OCI-LY1 (cell line): ENCODE results near the gene OXNAD1.

Experiments used
- H2AFZ ChIP-seq: fragments of 200-600 bp; sonication (generic), shearing (Covaris generic); 2 replicates; pipeline ENCODE4 v1.6.0; 2014; ENCODE audit warnings: antibody characterized with exemption, mild to moderate bottlenecking, low read length
- H3F3A ChIP-seq: fragments of 200-600 bp; sonication (generic), shearing (Covaris generic); 2 replicates; pipeline ENCODE4 v1.6.0; 2014; ENCODE audit warnings: mild to moderate bottlenecking, antibody characterized with exemption, low read length, moderate library complexity; ENCODE audit not compliant: insufficient read depth
- H3K27ac ChIP-seq: fragments of 200-600 bp; sonication (generic); 2 replicates; pipeline ENCODE4 v1.5.1; 2014; ENCODE audit warnings: low read length, mixed run types, mild to moderate bottlenecking, low read depth; ENCODE audit not compliant: poor library complexity, severe bottlenecking
- H3K27me3 ChIP-seq: fragments of 200-600 bp; sonication (generic); 2 replicates; pipeline ENCODE4 v1.6.0; 2014; ENCODE audit warnings: antibody characterized with exemption, mild to moderate bottlenecking, low read length, moderate library complexity; ENCODE audit not compliant: insufficient read depth
- H3K36me3 ChIP-seq: fragments of 200-600 bp; sonication (generic); 2 replicates; pipeline ENCODE4 v1.6.1; 2014; ENCODE audit warnings: mild to moderate bottlenecking, antibody characterized with exemption, low read length, moderate library complexity, mixed read lengths; ENCODE audit not compliant: insufficient read depth
- H3K4me1 ChIP-seq: fragments of 200-600 bp; sonication (generic); 2 replicates; pipeline ENCODE4 v1.5.1; 2014; ENCODE audit warnings: mild to moderate bottlenecking, low read length, moderate library complexity; ENCODE audit not compliant: insufficient read depth, severe bottlenecking
- H3K4me2 ChIP-seq: fragments of 200-600 bp; sonication (generic), shearing (Covaris generic); 2 replicates; pipeline ENCODE4 v1.6.1; 2014; ENCODE audit warnings: low read length
- H3K4me3 ChIP-seq: fragments of 200-600 bp; sonication (generic); 2 replicates; pipeline ENCODE4 v1.5.1; 2014; ENCODE audit warnings: low read length, low read depth, mild to moderate bottlenecking, mixed read lengths; ENCODE audit not compliant: poor library complexity, severe bottlenecking
- H3K79me2 ChIP-seq: fragments of 200-600 bp; shearing (Covaris generic); 2 replicates; pipeline ENCODE4 v1.6.1; 2016; ENCODE audit warnings: mixed run types, low read length, mixed read lengths; ENCODE audit not compliant: insufficient read depth
- H3K9ac ChIP-seq: fragments of 200-600 bp; sonication (generic), shearing (Covaris generic); 2 replicates; pipeline ENCODE4 v1.6.1; 2014; ENCODE audit warnings: mild to moderate bottlenecking, low read length, mixed read lengths
- H3K9me2 ChIP-seq: fragments of 200-600 bp; sonication (generic), shearing (Covaris generic); 2 replicates; pipeline ENCODE4 v1.6.1; 2014; ENCODE audit warnings: low read depth, mild to moderate bottlenecking, low read length, mixed read lengths
- H3K9me3 ChIP-seq: fragments of 200-600 bp; shearing (Covaris generic); 2 replicates; pipeline ENCODE4 v1.6.1; 2014; ENCODE audit warnings: low read length, mixed read lengths
- H4K20me1 ChIP-seq: fragments of 200-600 bp; sonication (generic), shearing (Covaris generic); 2 replicates; pipeline ENCODE4 v1.6.0; 2016; ENCODE audit warnings: mild to moderate bottlenecking, low read length; ENCODE audit not compliant: insufficient read depth
- EZH2 ChIP-seq: fragments of 200-600 bp; sonication (generic), shearing (Covaris generic); IDR thresholded peaks from 2 replicates; pipeline ENCODE4 v1.8.0; 2017; ENCODE audit warnings: borderline replicate concordance, mixed run types, mild to moderate bottlenecking, antibody characterized with exemption, low read length, moderate library complexity, mixed read lengths
- TF ChIP-seq, protein P1 (sequence below): fragments of 200-600 bp; sonication (generic), shearing (Covaris generic); IDR thresholded peaks from 2 replicates; pipeline ENCODE4 v1.5.1; 2017; ENCODE audit warnings: mild to moderate bottlenecking, antibody characterized with exemption, low read length, moderate library complexity, mixed read lengths

The OXNAD1 gene

GRCh38 chr3:16254916-16255315 is 10.1 kb upstream of the OXNAD1 start:
- Histone ChIP-seq H4K20me1 (no peaks in the 10 kb centered on the region), H3K4me2 (no peak overlapping the region), H3K36me3 (peaks cover 4% of the 10 kb centered on the region; the same call in 1 of the 2 replicates), H3K9me2 (no peaks in the 10 kb centered on the region), H3K9ac (no peak overlapping the region), H2AFZ (no peak overlapping the region), H3K27me3 (no peaks in the 10 kb centered on the region), H3K79me2 (no peaks in the 10 kb centered on the region), H3K9me3 (no peaks in the 10 kb centered on the region), H3K27ac (no peak overlapping the region), H3K4me1 (peaks cover 5% of the 10 kb centered on the region), H3K4me3 (no peak overlapping the region), H3F3A (no peaks in the 10 kb centered on the region)
- no peak for TF ChIP-seq EZH2

- Histone ChIP-seq H2AFZ (no peak overlapping the region), H3K27me3 (no peaks in the 10 kb centered on the region), H3K36me3 (peaks cover 8% of the 10 kb centered on the region; the same call in 1 of the 2 replicates), H4K20me1 (no peaks in the 10 kb centered on the region), H3K4me3 (no peak overlapping the region), H3K4me2 (no peak overlapping the region), H3K9me3 (no peaks in the 10 kb centered on the region), H3K4me1 (peaks cover 5% of the 10 kb centered on the region), H3F3A (no peaks in the 10 kb centered on the region), H3K9ac (no peak overlapping the region), H3K9me2 (no peaks in the 10 kb centered on the region), H3K79me2 (no peaks in the 10 kb centered on the region), H3K27ac (no peak overlapping the region)
- TF ChIP-seq EZH2, result no peak
- TF ChIP-seq, protein P1, sequence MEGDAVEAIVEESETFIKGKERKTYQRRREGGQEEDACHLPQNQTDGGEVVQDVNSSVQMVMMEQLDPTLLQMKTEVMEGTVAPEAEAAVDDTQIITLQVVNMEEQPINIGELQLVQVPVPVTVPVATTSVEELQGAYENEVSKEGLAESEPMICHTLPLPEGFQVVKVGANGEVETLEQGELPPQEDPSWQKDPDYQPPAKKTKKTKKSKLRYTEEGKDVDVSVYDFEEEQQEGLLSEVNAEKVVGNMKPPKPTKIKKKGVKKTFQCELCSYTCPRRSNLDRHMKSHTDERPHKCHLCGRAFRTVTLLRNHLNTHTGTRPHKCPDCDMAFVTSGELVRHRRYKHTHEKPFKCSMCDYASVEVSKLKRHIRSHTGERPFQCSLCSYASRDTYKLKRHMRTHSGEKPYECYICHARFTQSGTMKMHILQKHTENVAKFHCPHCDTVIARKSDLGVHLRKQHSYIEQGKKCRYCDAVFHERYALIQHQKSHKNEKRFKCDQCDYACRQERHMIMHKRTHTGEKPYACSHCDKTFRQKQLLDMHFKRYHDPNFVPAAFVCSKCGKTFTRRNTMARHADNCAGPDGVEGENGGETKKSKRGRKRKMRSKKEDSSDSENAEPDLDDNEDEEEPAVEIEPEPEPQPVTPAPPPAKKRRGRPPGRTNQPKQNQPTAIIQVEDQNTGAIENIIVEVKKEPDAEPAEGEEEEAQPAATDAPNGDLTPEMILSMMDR, result no peak
Measured at GRCh38 chr3:16255326-16255725, 9.7 kb upstream of the OXNAD1 start.

DNA sequence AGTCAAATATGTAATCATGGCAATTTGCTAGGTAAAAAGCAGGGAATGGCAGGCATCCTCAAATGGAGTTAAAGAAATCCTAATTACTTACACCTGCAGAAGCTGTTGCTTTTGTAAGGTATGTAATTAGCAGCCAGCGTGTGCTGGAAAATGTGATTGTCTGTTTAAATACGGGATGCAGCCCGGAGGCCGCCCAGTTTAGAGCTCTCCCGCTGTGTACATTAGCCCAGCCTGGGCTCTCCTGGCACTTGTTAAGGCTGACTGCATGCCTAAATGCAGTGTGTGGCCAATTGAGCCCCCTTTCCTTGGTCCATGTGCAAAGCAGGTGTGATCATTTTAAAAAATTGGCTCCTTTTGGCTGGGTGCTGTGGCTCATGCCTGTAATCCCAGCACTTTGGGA is 9.3 kb upstream of the OXNAD1 start:
- Histone ChIP-seq H3K9ac (no peak overlapping the region), H3K9me2 (no peaks in the 10 kb centered on the region), H2AFZ (no peak overlapping the region), H3K79me2 (no peaks in the 10 kb centered on the region), H3K9me3 (no peaks in the 10 kb centered on the region), H3K27ac (no peak overlapping the region), H3K27me3 (no peaks in the 10 kb centered on the region), H3K4me2 (no peak overlapping the region), H3K36me3 (peaks cover 12% of the 10 kb centered on the region; the same call in 1 of the 2 replicates), H4K20me1 (no peaks in the 10 kb centered on the region), H3F3A (no peaks in the 10 kb centered on the region), H3K4me1 (peaks cover 5% of the 10 kb centered on the region), H3K4me3 (no peak overlapping the region)
- TF ChIP-seq, protein P1, result no peak
- TF ChIP-seq EZH2, result no peak

- Histone ChIP-seq H3K9me3 (no peaks in the 10 kb centered on the region), H3K27ac (no peak overlapping the region)
Measured at GRCh38 chr3:16257309-16257708, 7.7 kb upstream of the OXNAD1 start.

More at GRCh38 chr3:16257309-16257708, 7.7 kb upstream of the OXNAD1 start:
- TF ChIP-seq, protein P1, result no peak
- no peak for TF ChIP-seq EZH2
- no peaks in the 10 kb centered on the region for H3K9me2 ChIP-seq
- peaks cover 12% of the 10 kb centered on the region; the same call in 1 of the 2 replicates for H3K36me3 ChIP-seq
- peaks cover 5% of the 10 kb centered on the region for H3K4me1 ChIP-seq
- no peak overlapping the region for H3K9ac ChIP-seq
- H2AFZ ChIP-seq, result no peak overlapping the region
- H3K4me2 ChIP-seq, result no peak overlapping the region
- H3F3A ChIP-seq, result no peaks in the 10 kb centered on the region
- H3K27me3 ChIP-seq, result no peaks in the 10 kb centered on the region
- no peaks in the 10 kb centered on the region for H3K79me2 ChIP-seq
- H4K20me1 ChIP-seq, result no peaks in the 10 kb centered on the region
- H3K4me3 ChIP-seq, result no peak overlapping the region
